HG02642 (cell line): ENCODE results near the gene RPL22.
"Not testable (repeated sequence)": the region's sequence is repeated elsewhere in the genome, so short reads cannot be mapped to it uniquely, and the experiment has no call there.

Source experiments
- ATAC-seq: cut with Tn5 transposase; IDR thresholded peaks from one replicate; pipeline ENCODE4 v1.9.1; 2021; ENCODE audit warnings: mild to moderate bottlenecking; ENCODE audit not compliant: unreplicated experiment, poor library complexity

RPL22 gene

DNA sequence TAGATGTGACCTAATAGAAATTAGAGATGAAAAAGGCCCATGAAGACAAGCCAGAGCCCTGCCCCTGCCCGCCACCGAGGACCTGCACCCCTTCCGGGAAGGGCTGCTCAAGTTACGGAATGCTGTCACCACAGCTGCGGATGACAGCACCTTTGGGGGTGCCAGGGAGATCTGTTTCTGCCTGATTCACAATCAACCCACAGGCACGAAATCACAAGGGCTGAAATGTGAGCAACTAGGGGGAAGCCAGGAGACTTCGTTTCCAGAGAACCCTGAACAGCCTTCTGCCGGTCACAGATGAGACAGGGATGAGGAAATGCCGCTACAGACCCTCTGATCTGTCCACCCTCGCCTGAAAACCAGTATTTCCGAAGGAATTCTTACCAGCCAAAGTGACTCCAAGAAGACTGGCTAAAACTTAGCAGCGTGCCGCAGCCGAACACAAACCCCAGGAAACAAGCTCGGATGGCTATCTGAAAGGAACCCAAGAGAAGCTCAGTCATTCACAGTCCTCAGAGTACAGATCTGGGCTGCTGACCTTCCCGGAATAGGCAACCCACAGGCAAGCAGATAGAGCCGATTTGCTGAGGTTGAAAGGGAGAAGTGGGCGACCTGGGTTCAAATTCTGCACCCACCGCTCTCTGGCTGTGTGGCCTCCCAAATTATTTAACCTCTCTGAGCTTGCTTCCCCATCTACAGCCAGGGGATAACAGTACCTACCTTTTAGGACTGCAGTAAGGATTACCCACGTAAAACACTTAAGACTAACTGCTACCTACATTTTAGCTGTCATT lies 35.3 kb upstream of the RPL22 start:
- no peak for ATAC-seq

DNA sequence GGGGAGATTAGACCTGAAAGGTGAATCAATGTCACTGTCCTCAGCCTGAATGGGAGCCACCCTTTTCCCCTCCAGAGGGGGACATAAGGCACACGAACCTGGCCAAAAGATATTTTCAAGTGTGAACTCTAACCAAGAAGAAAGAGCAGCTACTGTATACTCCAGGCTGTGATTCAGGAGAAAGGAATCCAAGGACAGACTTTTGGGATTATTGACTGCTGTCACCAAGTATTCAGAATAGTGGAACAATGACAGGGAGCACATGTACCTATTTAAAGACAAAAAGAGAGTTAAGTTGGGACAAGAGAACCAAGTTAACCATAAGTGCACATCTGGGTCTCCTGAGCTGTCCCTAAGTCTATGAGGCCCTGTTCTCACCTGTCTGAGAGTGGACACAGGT lies 34.0 kb upstream of the RPL22 start:
- no peak for ATAC-seq

GRCh38 chr1:6225651-6226050 lies 26.3 kb upstream of the RPL22 start:
- ATAC-seq = no peak

DNA sequence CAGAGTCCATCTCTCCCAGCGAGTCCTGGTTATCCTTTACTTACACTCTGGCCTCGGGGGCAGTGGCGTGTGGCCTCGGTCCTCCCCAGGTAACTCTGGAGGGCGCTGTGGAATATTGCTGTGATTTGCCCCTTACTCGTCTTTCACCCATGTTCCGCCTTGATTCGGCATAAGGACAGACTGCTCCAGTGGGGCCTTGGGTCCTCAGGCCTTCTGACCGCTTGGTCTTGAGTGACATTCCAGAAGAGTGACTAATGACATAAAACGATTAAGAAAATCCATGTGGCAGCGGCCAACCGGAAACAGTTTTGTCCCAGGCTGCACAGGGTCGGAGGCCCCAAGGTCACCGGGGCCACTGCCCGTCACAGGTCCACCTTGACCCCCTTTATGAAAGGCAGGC lies 25.3 kb upstream of the RPL22 start:
- ATAC-seq = no peak

GRCh38 chr1:6223617-6224016 lies 24.2 kb upstream of the RPL22 start:
- ATAC-seq = no peak

DNA sequence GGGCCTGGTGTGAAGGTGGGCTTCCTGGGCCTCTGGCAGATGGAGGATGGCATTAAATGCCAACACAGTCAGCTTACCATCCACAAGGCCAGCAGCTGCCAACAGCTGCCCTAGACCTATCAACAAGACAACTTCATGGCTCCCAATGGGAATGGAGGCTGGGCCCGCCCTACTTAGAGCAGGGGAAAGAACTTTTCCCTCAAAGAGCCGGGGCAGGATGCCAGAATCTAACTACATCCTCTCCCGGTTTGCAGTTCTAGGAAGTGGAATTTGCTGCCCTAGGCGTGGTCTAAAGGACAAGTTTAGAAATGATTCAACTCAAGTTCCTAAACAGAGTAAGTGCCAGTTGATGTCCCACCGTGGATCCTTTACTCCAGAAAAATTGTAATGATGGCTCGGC lies 23.2 kb upstream of the RPL22 start:
- no peak for ATAC-seq

DNA sequence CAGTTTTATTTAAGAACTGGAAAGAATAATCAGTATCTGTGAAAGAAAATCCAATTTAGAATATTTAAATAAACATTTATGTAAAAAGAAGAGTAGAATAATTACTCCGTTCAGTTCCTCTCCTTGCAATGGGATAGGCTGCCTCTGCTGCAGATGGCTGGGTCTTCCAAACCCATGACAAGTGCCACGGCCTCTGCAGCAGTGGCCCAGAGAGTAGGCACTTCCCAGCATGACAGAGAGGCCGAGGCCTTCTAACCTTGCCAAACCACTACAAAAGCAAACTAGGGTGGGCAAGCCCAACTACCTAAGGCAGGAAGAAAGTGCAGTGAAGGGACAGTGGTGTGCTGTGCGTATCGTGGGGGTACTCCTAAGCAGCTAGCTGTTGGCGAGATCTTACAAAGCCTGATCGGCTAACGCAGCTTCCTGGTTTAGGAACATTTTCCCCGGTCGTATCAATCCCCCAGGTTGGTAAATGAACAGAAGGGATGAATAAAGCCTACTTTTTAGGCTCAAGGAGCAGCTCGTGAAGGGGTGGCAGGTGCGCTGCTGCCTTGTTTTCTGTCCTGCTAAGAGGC lies 21.9 kb upstream of the RPL22 start:
- no peak for ATAC-seq

DNA sequence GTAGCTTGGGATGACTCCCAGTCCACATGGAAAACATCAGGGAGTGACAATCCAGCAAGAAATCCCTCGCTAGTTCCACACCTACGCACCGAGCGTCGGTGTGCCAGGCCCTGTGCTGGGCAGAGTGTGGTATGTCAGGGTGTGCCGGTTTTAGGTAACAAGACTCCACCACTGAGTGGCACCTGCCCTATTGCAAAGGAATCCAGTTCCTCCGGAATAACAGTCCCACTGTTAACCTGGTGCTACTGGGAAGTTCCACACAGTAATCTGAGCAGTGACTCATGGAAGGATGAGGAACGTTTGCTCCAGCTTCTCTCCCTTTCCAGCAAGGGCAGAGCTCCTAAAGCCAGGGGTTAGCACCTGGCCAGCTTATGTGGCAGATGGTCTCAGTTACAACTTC lies 20.8 kb upstream of the RPL22 start:
- no peak for ATAC-seq

- ATAC-seq = not testable (repeated sequence)
Observed at GRCh38 chr1:6219641-6220040, 20.2 kb upstream of the RPL22 start.

DNA sequence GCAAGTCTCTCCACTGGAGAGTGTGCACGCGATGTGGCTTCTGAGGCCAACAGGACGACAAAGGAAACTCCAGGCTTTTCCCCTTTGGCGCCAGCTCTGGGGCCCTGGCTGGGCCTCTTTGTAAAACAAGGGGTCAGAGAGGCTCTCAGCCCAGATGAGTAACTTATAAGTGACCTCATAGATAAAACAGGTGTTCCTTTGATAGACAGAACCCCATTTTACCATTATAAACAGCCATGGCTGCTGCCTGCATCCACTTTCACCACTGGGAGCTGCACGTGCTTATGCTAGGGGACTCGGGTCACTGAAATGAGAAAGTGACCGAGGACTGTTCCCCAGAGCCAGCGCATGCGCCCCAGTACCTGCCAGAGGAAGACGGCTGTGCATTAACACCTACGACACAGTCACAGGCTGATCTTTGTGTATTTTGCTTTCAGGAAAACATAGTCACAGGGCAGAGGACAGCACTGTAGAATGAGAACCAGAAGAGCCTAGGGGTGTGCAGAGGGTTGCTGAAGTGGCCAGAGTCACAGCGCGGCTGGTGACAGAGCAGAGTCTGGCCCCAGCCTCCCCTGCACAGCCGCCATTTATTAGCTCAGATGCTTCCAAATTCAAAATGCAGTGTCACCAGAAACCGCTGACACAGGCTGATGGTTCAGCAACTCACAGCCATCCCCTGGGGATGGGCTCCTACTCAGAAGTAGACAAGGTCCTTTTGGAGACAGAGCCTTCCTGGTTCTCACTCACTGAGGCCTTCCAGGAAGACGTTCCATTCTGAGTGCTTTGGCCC lies 19.2 kb upstream of the RPL22 start:
- no peak for ATAC-seq

DNA sequence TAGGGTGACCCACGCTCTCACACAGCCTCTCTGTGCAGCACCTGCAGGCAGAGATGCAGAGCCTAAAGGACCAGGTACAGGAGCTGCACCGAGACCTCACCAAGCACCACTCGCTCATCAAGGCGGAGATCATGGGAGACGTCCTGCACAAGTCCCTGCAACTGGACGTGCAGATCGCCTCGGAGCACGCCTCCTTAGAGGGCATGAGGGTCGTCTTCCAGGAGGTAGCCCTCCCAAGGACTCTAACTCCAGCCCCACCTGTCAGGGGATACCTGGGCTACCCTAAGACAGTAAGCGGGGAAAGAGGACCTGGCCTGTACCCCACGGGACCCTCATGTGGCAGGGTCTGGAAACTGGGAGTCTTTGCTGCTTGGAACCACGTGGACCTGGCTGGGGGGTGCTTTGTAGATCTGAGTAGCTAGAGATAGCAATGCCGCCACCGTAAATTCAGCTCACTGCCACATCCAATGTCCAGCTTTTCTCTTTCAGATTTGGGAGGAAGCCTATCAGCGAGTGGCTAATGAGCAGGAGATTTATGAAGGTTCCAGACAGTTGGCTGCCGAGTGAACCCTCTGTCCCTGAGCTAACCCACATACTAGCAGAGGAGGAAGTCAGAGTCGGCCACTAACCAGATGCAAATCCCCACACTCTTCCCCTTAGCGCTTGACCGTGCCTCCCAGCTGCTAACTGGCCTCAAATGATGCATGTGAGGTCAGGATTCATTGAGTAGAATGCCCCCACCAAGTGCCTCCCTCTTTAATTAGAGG lies 13.0 kb upstream of the RPL22 start:
- no peak for ATAC-seq

DNA sequence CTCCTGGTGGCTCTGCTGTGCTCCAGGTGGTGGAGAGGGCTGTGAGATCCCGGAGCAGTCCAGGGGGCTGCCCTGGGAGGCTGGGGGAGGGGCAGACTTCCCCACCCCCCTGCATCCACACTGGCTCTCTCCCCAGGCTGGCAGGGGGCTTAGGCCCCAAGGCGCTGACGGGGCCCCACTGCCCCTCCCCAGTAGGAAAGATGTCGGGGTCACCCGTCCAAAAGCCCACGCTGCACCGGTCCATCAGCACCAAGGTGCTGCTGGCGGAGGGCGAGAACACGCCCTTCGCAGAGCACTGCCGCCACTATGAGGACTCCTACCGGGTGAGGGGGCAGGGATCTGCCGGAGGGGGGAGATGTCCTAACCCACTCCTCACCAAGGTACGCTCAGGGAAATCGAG lies 12.3 kb upstream of the RPL22 start:
- ATAC-seq = no peak

DNA sequence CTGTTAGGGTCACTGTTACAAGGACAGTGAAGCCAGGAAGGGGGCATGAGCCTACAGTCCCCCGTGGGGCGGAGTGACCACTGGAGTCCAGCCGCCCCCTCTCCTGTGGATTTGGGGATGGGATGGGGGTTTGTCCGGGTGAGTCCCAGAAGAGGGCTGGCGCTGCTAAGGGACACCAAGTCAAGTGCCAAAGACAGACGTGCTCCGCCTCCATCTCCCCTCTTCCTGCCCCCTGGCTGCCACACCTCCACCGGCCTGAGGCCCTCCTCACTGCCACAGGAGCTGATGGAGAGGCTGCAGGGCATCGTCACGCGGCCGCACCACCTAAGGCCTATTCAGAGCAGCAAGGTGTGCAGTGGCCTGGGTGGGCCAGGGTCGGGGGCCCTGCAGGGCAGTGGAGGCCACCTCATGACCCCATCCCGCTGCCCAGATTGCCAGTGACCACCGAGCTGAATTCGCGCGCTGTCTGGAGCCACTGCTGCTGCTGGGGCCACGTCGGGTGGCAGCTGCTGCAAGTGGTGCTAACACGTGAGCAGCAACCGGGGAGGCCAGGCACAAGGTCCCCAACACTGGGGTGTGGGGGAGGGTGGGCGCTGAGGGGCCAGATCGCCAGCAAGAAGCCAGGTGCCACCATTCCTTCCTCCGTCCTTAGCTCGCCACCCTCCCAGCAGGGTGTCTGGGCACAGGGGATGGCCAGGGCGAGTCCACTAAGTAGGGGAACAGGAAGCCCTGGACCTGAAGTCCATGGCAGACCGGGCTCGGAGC lies 11.4 kb upstream of the RPL22 start:
- no peak for ATAC-seq

- no peak for ATAC-seq
Observed at GRCh38 chr1:6209661-6210580, 10.5 kb upstream of the RPL22 start.

DNA sequence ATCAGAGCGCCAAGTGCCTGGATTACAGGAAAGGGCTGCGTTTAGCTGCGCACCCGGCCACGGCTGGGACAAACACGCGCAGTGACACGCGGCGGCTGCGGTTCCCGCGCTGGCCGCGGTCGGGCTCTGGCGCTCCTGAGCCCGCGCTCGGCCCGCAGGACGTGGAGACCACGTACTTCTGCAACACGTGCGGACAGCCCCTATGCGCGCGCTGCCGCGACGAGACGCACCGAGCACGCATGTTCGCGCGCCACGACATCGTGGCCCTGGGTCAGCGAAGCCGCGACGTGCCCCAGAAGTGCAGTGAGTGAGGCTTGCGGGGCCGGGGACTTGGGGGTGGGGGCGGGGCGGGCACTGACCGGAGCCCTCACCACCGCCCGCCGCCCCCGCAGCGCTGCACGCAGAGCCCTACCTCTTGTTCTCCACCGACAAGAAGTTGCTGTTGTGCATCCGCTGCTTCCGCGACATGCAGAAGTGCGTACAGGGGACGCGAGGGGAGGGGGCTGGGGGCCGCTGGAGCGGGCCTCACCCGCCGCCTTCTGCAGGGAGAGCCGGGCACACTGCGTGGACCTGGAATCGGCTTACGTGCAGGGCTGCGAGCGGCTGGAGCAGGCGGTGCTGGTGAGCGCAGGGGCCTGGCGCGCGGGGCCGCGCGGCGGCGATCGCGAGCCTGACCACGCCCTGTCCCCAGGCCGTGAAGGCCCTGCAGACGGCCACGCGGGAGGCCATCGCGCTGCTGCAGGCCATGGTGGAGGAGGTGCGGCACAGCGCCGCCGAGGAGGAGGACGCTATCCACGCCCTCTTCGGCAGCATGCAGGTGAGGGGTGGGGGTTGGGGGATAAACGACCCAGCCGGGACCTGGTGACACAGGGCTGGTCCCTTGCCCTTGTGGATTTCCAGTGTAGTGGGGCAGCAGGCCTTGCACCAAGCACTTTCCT lies 9.6 kb upstream of the RPL22 start:
- no peak for ATAC-seq

DNA sequence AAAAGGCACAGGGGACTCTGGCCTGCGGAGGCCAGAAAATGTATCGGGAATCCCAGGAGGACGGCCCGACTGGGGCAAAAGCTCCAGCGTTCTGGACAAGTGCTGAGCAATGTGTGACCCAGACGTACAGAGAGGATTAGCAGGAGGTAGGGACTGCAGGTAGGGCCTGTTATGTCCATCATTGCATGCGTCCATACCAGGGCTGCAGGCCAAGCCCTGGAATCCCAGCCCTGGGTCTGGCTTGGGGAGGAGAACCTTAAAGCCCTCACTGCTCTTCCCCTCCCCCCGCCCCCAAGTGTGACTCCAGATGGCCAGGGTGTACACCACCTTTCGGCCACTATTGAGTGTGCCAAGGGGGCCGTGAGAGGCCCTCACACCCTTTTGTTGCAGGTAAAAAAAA lies 8.5 kb upstream of the RPL22 start:
- no peak for ATAC-seq

GRCh38 chr1:6207075-6207885 lies 7.9 kb upstream of the RPL22 start:
- no peak for ATAC-seq
